GM18517 (cell line): ENCODE measurements around the gene CALCOCO1.
"Not testable (repeated sequence)": the region's sequence is repeated elsewhere in the genome, so short reads cannot be mapped to it uniquely, and the experiment has no call there.

Source experiments
- ATAC-seq: cut with Tn5 transposase; IDR thresholded peaks from one replicate; pipeline ENCODE4 v1.9.1; 2021; ENCODE audit warnings: mild to moderate bottlenecking, moderate library complexity; ENCODE audit not compliant: unreplicated experiment

Gene CALCOCO1

DNA sequence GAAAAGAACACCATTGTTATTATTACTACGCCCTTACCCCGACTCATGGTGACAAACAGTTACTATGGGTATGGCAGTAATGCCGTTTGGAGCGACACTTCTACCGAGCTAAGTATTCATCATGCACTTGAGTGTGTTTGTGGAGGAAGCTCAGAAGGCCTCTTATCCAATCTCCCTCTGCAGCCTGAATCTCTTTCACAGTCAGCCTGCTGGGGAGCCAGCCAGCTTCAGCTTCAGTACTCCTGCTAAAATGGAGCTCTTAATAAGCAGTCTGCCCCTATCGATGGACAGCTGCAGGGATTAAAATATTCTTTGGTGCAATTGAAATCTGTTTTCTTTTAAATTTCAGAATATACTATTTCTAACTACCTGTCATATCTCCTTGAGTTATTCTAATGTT is 26.7 kb downstream of the CALCOCO1 start:
- ATAC-seq = no peak

DNA sequence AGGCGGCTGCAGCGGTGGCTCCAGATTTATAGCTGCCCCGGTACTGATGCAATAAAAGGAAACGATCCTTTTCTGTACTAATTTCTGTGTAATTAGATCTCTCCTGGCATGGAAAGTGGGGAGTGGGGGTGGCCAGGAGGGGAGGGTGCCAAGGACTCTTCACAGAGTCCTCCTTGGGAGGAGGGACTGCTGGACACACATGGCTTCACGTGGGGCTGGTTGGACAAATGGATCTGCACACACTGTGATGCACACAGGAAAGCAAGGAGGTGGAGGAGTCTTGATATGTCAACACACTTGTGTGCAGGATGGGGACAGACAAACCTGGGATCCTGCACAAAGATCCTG is 27.6 kb downstream of the CALCOCO1 start:
- ATAC-seq = no peak

DNA sequence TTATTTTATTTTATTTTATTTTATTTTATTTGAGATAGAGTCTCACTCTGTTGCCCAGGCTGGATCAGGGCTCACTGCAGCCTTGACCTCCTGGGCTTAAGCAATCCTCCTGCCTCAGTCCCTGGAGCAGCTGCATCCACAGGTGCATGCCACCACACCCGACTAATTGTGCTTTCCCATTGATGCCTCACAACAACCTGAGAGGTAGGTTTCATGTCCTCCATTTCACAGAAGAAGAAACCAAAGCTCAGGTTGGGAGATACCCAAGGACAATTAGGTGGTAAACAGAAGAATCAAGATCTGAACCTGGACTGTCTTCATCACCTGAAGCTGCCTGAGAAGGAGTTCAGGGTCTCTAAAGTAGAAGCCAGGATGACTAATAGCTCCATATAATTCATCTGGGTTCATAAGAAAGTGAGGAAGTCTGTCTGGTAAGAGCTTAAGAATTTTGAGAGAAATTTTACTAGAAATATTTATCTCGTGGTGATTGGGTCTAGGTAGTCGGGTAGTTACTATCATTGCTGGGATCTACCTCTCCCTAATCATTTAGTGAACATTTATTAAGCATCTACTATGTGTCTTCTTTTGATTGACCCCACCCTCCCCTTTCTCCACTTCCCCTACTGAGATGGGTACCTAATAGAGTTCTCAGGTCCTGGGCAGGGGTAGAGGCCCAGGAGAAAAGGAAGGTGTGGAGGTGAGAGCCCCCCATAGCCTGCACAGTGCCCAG is 28.1 kb downstream of the CALCOCO1 start:
- ATAC-seq = no peak

DNA sequence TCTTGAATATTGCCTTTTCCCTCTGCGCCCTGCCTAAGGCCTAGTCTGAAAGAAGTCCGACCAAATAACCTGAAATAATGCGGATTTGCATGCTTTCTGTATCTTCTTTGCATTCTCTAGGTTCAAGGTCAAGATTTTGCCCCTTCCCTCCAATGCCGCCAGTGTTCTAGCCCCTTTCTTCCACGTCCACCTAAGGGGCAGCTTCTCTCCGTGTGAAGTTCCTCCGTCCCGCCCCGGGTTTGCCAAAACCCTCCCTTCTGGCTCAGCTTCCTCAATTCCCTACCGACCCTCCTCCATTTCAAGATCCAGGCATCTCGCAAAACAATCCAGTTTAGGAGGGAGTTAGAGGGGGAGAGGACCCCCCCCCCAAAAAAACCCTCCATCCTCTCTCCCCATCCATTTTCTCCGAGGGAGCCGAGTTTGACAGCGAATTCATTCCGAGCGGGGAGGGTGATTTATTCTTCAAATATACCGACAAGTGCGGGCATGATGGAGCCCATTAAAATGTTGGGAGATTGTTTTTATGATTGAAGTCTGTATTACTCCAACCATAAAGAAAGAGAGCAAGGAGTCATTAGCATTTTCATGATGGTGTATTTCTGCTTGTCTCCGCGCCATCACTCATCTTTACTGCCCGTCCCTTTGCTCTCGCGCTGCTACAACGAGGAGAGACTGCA is 30.5 kb downstream of the CALCOCO1 start:
- no peak for ATAC-seq

DNA sequence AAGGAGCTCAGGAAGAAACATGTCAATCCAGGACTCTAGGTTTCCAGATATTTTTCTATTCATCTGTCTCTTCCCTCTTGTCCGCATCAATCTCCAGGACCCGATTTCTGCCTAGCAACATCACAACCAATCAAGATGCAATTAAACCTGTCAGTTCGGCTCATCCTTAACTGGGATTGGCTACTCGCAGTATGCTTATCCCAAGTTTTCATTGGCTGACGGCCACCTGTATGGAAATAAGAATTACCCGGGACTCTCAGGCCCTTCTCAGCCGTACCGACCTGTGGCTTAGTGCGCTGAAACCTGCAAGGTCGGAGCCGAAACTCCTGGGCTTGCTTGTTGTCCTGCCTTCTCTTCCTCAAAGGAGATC is 31.0 kb downstream of the CALCOCO1 start:
- ATAC-seq = no peak

DNA sequence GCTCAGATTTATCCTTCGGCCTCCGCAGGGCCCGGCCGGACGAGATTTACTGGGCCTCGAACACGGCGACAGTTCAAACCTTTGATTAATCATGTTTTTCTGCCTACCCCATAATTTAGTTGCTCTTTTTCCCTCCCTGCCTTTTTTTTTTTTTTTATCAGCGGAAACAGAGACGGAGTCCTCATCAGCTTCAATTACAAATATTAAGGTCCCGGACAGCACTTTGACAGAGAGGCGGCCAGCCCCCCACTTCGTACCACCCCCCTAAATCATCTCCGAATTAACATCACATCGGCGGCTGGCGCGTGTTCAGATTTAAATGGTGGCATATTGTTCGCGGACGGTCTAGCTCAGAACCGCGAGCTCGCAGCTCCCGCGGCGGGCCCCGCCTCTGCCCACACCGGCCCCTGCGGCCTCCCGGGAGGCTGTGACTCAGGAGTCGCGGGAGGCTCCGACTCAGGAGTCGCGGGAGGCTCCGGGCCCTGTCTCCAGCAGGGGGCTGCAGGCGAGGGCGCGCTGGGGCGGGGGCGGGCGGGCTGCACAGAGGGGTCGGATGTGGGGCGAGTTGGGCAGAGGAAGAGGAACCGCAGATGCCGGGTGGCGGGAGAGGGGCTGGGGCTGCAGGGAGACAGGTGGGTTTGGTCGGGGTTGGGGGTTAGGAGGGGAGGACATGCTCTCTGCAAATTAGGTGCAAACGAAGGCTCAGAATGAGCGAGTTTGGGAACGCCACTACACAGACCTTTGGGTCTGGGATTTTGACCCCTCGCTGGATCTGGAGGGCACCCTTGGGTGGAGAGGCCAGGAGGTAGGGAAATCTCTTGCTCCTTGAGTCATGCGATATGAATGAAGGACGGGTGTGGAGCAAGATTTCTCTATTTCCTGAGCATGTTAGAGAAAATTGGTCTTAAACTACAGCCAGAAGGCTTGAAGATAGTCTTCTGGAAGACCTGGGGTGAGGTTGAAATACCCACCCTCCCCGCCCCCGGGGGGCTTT is 31.8 kb downstream of the CALCOCO1 start:
- no peak for ATAC-seq

DNA sequence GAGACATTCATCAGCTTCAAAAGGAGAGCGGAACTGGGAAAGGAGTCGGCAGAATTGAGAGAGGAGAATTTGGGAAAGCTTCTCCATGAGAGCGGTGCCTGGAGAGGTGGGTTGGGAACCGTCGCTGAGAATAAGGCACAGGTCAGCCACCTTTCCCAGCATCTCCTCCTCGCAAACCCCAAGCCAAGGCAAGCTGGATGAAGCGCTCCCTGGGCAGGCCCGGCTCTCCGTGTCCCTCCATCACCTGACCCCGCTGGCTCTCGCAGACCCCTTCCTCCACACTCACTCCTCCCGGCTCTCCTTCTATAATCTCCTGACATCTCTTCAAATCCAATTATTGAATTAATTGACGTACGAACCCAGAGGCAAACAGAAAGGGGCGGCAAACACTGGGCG is 32.5 kb downstream of the CALCOCO1 start:
- ATAC-seq = no peak

DNA sequence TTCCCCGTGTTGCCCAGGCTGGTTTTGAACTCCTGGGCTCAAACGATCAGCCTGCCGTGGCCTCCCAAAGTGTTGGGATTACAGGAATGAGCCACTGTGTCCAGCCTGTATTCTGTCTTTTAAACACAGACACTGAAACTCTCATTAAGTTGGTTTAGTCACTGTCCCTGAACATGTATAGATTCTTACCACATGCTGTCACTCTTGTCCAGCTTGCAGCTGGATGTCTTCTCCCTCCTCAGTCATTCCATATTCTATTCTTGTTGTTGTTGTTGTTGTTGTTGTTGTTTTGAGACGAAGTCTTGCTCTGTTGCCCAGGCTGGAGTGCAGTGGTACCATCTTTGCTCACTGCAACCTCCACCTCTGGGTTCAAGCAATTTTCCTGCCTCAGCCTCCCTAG is 39.1 kb downstream of the CALCOCO1 start:
- no peak for ATAC-seq

DNA sequence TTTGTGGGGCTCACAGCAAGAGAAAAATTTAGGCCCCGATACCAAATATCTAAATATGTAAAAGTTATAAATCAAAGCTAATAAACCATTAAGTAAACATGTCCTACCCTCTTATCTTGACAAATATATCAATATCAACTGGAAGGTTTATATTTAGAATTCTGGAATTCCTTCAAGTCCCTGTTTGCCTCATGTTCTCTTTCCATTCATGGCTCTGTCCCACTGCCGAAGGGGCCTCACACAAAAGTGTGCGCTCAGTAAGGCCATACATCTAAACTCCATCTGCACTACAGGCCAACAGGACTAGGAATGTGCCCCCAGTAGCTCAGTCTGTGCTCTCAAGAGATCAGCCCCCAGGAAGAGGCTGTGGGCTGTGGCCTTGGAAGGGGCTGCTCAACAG is 40.8 kb downstream of the CALCOCO1 start:
- no peak for ATAC-seq

DNA sequence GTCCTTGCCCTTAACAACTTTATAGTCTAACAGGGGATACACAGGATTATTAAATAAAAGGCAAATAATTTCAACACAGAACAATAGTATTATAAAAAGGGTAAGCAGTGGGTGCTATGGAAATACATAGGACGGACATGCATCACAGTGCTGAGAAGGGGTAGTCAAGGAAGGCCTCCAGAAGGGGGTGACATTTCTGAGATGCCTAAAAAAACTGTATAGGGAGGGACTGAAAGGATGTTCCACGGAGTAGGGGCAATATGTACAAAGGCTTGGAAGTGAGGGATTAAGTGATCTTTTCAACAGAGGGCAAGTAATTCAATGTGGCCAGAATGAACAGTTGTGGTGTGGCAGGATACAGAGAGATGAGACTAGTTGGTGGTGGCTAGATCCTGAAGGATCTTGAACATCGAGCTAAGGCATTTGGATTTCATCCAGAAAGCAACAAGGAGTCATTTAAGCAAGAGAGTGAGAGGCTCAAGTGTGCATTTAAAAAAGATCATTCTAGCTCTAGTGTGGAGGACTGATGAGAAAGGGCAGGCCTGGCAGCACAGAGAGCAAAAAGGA is 42.5 kb downstream of the CALCOCO1 start:
- ATAC-seq = no peak

DNA sequence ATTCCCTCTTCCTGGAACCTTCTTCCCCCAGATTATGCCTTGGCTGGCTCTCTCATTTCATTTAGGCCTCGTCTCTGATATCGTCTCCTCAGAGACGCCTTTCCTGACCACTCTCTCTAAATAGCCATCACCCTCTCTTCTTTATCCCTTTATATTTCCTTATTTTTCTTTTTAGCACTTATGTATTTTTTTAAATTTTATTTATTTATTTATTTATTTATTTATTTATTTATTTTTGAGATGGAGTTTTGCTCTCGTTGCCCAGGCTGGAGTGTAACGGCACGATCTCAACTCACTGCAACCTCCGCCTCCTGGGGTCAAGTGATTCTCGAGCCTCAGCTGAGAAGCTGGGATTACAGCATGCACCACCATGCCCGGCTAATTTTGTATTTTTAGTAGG is 43.3 kb downstream of the CALCOCO1 start:
- ATAC-seq = no peak

DNA sequence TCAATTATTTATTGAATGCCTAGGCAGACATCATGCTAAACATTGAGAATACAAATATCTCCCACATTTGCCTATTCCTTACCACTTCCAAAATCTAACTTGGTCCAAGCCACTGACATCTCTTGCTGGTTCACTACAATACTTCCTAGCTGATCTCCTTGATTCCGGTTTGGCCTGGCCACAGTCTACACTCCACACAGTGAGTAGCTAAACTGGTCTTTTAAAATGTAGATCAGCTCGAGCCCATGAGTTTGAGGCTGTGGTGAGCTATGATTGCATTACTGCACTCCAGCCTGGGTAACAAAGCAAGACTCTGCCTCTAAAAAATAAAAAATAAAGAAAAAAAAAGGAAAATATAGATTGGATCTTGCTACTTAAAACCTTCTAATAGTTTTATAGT is 43.8 kb downstream of the CALCOCO1 start:
- no peak for ATAC-seq

DNA sequence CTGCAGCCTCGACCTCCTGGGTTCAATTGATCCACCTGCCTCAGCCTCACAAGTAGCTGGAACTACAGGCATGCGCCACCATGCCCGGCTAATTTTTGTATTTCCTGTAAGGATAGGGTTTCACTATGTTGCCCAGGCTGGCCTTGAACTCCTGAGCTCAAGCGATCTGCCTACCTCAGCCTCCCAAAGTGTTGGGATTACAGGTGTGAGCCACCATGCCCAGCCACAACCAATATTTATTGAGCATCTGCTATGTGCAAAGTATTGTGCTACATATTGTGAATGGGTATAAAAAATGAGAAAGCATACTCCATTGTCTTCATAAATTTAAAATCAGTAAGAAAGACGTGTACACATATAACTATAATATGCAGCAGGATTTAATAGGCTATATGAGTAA is 47.2 kb downstream of the CALCOCO1 start:
- ATAC-seq = not testable (repeated sequence)

DNA sequence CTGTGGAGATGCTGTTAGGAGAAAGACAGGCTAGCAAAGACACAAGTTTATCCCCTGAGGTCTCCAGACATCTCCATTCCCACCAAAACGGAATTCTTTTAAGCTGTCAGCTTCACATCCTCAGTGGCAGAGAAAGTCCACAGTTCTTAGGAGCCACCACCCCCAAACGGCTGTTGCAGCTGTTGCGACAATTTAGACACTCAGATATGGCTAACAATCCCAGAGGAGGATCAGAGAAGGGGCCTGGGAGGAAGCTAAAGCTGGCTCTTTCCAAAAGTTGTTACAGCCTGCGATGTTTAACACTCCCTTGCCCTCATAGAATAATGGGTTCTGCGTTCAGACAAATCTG is 49.5 kb downstream of the CALCOCO1 start:
- ATAC-seq = no peak

DNA sequence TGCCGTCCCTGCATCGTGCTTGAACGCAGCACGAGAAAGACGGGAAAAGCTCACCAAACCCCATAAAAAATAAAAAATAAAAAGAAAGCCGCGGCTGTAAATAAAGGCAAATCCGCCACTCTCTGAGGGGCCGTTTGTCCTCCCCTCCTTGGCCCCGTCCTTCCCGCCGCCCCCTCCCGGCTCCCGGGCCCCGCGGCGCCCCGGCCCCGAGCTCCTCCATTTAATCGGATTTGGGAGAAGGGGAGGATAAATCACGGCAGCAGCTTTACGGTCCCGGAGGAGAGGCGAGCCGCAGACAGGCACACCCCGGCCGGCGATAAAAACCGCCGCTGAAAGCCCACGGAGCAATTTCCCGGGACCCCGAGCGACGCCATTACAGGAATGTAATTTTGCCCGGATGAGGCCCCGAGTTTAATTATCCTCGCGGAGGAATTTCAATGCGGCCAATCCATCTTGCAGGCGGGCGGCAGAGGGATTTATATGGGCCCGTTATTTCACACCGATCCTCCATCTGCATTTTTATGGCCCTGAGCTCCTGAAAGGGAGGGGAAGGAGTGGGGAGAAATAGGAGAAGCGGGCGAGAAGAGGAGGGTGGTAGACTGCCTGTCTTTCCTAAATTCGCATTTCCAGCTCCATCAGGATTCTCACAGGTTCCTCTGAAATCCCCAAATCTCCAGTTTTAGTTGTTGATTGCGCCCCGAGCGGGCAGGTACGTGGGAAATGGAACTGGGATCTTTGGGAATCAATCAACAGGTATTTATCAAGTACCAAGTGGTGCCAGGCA is 50.0 kb downstream of the CALCOCO1 start:
- no peak for ATAC-seq

DNA sequence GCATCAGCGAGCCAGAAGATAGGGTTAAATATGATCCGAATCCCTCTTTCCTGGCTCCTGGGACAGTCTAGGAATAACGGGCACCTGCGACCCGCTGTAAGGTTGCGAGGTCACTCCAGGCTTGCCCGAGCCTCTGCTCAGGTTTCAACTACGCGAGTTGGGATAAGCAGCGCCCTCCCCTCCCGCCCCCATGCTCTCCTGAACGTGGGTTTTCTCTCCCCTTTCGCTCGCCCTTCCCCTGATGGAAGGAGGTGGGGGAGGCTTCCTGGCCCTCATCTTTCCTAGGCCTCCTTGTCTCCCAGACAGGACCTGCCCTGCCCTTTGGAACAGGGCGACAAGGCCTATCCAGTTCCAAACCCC is 50.6 kb downstream of the CALCOCO1 start:
- ATAC-seq = no peak

DNA sequence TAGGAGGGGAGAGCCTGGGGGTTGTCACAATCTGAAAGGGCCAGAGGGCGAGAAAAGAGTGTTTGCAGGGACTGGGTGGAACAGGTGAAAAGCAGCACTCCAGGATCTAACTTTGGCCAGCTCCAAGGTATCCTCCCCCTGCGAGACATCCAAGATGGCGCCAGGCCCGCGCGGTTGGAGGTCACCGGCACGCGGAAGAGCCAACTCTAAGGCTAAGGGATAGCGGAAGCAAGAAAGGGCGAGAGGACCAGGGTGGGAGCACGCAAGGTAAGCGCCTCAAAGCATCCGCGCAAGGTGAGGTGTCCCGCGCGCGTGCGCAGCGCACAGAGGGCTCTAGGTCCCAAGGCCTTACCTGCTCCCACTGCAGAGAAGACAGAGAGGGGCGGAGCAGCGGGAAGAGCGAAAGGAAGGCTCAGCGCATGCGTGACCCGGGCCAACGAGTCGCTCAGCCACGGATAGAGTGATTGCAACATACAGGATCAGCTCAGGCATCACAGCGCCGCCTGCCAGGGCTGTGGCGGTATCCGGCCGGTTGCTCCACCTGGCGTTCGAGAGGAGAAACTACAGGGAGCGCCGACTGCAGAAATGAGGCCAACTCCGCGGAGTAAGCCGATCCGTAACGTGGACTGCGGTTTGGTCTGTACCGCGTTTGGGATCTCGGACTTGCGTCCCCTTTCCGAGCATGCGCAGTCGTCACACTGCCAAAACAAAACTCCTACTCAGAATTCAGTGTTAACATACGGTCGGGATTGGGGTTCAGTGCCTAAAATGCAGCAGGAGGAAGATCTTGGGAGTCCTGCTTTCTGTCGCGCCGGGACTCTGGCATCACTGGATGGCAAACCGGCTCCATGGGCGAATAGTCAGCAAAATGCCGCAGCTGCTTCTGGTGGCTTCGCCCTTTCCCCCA is 51.3 kb downstream of the CALCOCO1 start, which contains the start of gene ATP5MC2:
Gene ATP5MC2, minus strand, starts transcription at position 383 of the 907 bp plus-strand sequence. CDS start 3,469 bp downstream, outside the sequence.
- ATAC-seq = peak; percentile 98

DNA sequence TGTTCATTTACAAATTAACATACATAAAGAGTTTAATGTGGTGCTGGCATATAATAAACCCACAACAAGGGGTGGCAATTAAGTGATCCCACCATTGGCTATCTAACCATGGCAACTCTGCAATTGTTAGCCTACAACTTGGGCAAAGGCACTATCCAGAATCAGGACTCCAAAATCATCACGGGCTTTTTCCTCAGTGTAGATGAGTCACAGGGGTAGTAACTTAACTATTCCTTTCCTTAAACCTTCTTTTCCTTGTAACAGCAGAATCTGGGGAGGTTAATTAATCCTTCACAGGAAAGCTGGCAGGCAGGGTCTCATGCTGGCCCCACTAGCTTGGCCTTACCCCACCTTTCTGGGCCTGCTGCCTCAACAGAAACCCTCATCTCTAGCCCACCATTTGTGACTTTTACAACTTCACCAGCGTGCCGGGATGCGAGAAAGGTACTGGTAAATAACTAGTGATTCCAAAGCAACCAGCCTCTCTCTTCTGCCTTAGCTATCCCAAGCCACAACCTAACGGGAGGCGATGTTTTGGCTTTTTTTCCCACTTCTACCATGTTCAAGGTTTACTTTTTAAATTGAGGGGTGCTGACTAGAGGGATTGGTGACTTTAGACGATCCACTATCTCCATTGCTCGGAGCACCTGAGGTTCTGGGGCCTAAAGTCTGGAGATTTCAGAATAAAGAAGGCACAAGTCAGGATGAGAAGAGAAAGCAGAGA is 52.1 kb downstream of the CALCOCO1 start:
- no peak for ATAC-seq

DNA sequence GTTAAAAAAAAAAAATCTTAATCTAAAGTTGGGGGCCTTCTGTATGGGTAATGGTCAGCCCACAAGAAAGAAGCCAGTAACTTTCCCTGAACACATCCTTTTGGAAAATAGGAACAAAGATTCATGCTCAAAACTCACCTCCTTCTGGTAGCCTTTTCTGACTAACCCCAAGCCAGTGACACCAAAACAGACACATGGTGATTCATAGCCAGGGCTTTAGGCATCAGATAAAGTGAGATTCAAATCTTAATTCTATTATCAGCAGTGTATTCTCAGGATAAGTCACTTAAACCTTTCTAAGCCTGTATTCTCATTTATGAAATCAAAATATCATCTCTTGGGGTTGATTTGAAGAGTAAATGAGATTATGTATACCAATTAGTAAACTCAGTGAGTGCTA is 56.3 kb downstream of the CALCOCO1 start:
- ATAC-seq = no peak
